ENCODE measurements around the gene WDFY4. TPM values are rescaled to one million over a fixed set of nuclear protein-coding genes. Genes with fewer than 3 reads are reported as not detected.
A peak's percentile ranks its signal among the peaks of the same experiment; 100 is the strongest.

Gene WDFY4
- total and polyA plus RNA-seq, 8 donors, result 0.15 to 8.0 (median 2.7) TPM

DNA sequence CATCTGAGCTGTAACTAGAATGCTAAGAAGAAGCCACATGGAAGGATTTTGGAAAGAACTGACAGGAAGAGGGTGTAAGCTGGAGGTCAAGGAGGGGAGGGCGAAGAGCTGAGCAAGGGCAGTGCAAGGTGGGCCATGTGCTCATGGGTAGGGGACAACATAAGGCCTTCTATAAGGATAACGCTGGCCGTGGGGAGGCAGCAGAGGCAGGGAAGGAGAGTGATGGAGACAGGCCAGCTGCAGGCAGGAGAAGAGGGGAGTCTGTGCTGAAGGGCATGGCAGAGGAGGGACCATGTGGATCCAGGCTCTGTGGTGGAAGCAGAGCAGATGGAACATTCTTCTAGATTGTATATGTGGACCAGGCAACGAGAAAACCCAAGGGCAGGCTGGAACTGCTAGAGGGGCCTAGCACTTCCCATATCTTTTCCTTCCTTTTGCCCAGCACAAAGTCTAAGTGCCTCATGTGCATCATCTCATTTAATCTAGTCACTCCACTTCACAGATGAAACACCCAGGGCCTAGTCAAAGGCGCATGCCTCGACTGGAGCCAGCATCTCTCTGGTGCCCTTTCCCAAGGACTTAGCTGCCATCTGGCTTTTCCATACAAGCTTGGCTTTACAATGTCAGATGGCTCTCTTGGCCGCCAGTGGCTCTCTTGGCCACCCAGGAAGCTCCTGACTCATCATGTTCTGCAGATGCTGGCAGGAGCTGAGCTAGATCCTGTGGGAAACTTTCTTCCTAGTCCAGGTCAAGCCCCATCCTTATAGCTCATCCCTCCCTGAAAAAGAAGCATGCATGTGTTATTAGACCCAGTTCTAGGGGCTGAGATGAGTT is 248.4 kb downstream of the WDFY4 start:
- no peak overlapping the region for H3K4me3 ChIP-seq
- no peak for DNase-seq
- H3K9me3 ChIP-seq, result no peaks in the 10 kb centered on the region
- TF ChIP-seq POLR2A (IDR thresholded peaks at IDR 0.05) (no peak), CTCF (IDR thresholded peaks at IDR 0.05) (no peak)
- WGBS, 5 donors, result 81 to 90% (median 84%) methylated on average over 7 of the region's 7 CpGs
- H3K36me3 ChIP-seq, result no peaks in the 10 kb centered on the region
- no peaks in the 10 kb centered on the region for H3K4me1 ChIP-seq
- intact Hi-C loops (cut with DNase I; ENCODE audit: low total_unique reads), result no loop called here
- H3K27ac ChIP-seq, result no peak overlapping the region
- H3K27me3 ChIP-seq, result no peaks in the 10 kb centered on the region

DNA sequence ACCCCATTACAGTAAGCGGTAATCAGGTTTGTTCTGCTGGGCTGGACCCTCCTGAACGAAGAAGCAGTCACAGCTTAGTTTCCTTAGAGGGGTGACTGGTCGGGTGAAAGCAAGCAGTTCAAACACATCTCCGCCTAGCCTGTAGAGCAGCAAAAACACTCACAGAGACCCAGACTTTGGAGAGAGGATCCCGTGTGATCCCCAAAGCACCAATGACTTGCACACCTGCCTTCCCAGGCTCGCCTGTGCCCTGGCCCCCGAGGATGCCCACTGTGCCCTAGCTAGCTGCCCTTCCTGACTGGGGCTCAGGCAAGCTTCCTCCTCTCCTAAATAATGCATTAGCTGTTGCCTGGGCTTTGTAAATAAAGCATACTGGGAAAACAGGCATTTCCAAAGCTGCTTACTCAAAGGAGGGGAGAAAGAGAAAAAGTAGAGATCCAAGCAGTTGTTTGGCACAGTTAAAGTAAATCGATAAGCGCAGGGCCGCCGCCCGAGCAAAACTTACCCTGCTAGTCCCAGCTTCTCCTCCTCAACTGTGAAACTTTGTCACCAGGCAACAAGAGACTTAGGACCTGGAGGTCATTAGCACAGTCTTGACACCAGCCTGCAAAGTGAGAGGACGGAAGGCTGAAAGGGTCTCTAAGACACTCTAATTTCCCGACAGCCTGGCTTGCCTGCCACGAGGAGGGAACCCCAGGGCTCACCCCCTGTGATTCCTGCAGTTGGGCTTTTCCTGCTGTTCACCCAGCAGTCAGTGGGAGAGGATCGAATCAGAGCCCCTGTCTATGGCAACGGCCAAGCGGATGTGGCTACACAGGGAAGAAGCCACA is 250.2 kb downstream of the WDFY4 start:
- H3K4me3 ChIP-seq, result no peak overlapping the region
- H3K4me1 ChIP-seq, result no peaks in the 10 kb centered on the region
- no peak overlapping the region for H3K27ac ChIP-seq
- H3K9me3 ChIP-seq, result no peaks in the 10 kb centered on the region
- no peaks in the 10 kb centered on the region for H3K36me3 ChIP-seq
- intact Hi-C loops (cut with DNase I; ENCODE audit: low total_unique reads), result no loop called here
- DNase-seq, result peak in 1 of 2 donors; percentile 43
- H3K27me3 ChIP-seq, result no peaks in the 10 kb centered on the region
- WGBS, 5 donors, result 28 to 49% (median 40%) methylated on average over 18 of the region's 18 CpGs
- TF ChIP-seq EP300 (IDR thresholded peaks at IDR 0.05), result no peak
- TF ChIP-seq POLR2AphosphoS5 (IDR thresholded peaks at IDR 0.05), result no peak
- TF ChIP-seq POLR2A (IDR thresholded peaks at IDR 0.05), result no peak
- TF ChIP-seq CTCF (IDR thresholded peaks at IDR 0.05), result no peak

DNA sequence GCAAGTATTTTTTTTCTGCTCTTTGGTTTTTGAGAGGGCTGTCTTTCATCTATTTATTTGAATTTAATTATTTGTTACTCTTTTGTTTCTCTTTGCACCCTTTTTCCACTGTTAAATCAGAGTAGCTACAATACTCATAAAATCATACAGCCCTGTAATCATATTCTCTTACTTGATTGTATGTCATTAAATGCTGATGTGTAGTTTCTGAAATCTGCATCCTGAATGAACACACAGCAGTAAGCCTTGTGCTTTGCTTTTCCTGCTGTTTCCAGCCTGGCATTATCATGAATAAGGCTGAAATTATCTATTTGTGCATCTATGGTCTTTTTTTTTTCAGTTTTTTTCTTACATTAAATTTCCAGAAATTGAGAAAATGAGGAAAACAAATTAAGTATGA is 250.9 kb downstream of the WDFY4 start:
- H3K4me3 ChIP-seq, result no peak overlapping the region
- TF ChIP-seq POLR2A (IDR thresholded peaks at IDR 0.05) (no peak), CTCF (IDR thresholded peaks at IDR 0.05) (no peak), POLR2AphosphoS5 (IDR thresholded peaks at IDR 0.05) (no peak), EP300 (IDR thresholded peaks at IDR 0.05) (no peak)
- no peak for DNase-seq

DNA sequence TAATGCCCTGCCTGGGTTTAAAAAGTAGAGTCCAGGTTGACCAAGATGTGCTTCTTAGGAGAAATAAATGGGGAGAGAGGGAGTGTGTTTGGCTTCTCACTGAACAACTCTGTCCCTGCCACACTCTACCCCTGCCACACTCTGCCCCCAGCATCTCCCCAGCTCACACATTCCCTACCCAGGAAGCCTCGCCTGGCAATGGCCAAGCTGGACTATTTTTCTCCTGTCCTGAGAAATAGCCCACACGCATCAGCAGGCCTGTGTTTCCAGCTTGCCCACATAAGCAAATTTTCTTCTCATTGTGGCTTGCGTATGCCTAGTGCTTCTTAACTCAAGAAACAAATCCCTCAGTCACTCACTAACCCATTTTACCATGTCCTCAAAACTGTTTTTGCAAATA is 253.1 kb downstream of the WDFY4 start:
- intact Hi-C loops (cut with DNase I; ENCODE audit: low total_unique reads), result no loop called here

More for the DNA sequence above, 250.9 kb downstream of the WDFY4 start:
- H3K9me3 ChIP-seq, result no peaks in the 10 kb centered on the region
- H3K27me3 ChIP-seq, result no peaks in the 10 kb centered on the region
- no peak overlapping the region for H3K27ac ChIP-seq
- H3K36me3 ChIP-seq, result no peaks in the 10 kb centered on the region
- intact Hi-C loops (cut with DNase I; ENCODE audit: low total_unique reads), result no loop called here
- no peaks in the 10 kb centered on the region for H3K4me1 ChIP-seq

More for the DNA sequence above, 253.1 kb downstream of the WDFY4 start:
- H3K9me3 ChIP-seq, result no peaks in the 10 kb centered on the region
- no peak overlapping the region for H3K27ac ChIP-seq
- WGBS, 5 donors, result 80 to 97% (median 92%) methylated on average over 3 of the region's 3 CpGs
- no peak for DNase-seq
- H3K27me3 ChIP-seq, result no peaks in the 10 kb centered on the region
- TF ChIP-seq POLR2AphosphoS5 (IDR thresholded peaks at IDR 0.05), result no peak
- no peak for TF ChIP-seq CTCF (IDR thresholded peaks at IDR 0.05)
- no peak for TF ChIP-seq POLR2A (IDR thresholded peaks at IDR 0.05)
- TF ChIP-seq EP300 (IDR thresholded peaks at IDR 0.05), result no peak
- H3K4me1 ChIP-seq, result no peaks in the 10 kb centered on the region
- H3K4me3 ChIP-seq, result no peak overlapping the region
- no peaks in the 10 kb centered on the region for H3K36me3 ChIP-seq
